OCI-LY3 (cell line): ENCODE data around the gene CISD3.

Experiments used
- EZH2phosphoT487 ChIP-seq: fragments of 200-600 bp; shearing (Covaris generic); IDR thresholded peaks from 2 replicates; pipeline ENCODE4 v1.6.1; 2018; ENCODE audit warnings: antibody characterized with exemption, mixed run types, low read depth
- TF ChIP-seq, protein P1 (sequence below): fragments of 200-600, 300-600 bp; sonication (generic); IDR thresholded peaks from 2 replicates; pipeline ENCODE4 v1.5.1; 2014; ENCODE audit warnings: antibody characterized with exemption, low read length, low read depth

DNA sequence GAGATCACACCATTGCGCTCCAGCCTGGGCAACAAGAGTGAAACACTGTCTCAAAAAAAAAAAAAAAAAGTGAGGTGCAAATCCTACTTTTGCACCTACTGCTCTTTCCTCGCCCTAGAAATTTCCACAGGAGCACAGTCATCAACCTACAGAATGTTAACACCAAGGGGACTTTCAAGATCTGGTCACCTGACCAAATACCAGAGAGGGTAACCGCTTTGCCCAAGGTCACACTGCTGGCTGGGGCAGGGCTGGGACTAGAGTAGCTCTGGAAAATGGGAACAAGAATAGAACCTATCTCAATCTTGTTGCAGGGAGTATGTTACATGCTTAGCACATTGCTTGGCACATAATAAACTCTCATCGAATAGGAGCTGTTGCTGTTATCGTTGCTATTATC is 31.4 kb upstream of the CISD3 start:
- TF ChIP-seq, protein P1, sequence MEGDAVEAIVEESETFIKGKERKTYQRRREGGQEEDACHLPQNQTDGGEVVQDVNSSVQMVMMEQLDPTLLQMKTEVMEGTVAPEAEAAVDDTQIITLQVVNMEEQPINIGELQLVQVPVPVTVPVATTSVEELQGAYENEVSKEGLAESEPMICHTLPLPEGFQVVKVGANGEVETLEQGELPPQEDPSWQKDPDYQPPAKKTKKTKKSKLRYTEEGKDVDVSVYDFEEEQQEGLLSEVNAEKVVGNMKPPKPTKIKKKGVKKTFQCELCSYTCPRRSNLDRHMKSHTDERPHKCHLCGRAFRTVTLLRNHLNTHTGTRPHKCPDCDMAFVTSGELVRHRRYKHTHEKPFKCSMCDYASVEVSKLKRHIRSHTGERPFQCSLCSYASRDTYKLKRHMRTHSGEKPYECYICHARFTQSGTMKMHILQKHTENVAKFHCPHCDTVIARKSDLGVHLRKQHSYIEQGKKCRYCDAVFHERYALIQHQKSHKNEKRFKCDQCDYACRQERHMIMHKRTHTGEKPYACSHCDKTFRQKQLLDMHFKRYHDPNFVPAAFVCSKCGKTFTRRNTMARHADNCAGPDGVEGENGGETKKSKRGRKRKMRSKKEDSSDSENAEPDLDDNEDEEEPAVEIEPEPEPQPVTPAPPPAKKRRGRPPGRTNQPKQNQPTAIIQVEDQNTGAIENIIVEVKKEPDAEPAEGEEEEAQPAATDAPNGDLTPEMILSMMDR: no peak
- TF ChIP-seq EZH2phosphoT487: no peak
